Trophoblast cell (in vitro differentiated cells and primary cell): ENCODE data around the gene AP2A2.

ENCODE experiments used
- DNase-seq, 2 donors: peaks; one replicate each; pipeline ENCODE4 v3.0.0-alpha.2; 2016
- H2AFZ ChIP-seq: 2 replicates; pipeline ENCODE4 v1.6.1; 2013; ENCODE audit warnings: low read length, moderate library complexity, mild to moderate bottlenecking; ENCODE audit not compliant: insufficient read depth, poor library complexity
- H2AK5ac ChIP-seq: 2 replicates; pipeline ENCODE4 v1.6.1; 2013; ENCODE audit warnings: mild to moderate bottlenecking, low read length
- H2BK120ac ChIP-seq: 2 replicates; pipeline ENCODE4 v1.6.1; 2013; ENCODE audit warnings: low read length, mild to moderate bottlenecking, moderate library complexity; ENCODE audit not compliant: insufficient read depth, poor library complexity
- H2BK12ac ChIP-seq: 2 replicates; pipeline ENCODE4 v1.6.1; 2013; ENCODE audit warnings: mild to moderate bottlenecking, low read length, moderate library complexity
- H2BK5ac ChIP-seq: 2 replicates; pipeline ENCODE4 v1.6.1; 2013; ENCODE audit warnings: low read length, low read depth, moderate library complexity, mild to moderate bottlenecking; ENCODE audit not compliant: poor library complexity
- H3K14ac ChIP-seq: 2 replicates; pipeline ENCODE4 v1.6.1; 2013; ENCODE audit warnings: mild to moderate bottlenecking, low read length
- H3K18ac ChIP-seq: 2 replicates; pipeline ENCODE4 v1.6.1; 2013; ENCODE audit warnings: mild to moderate bottlenecking, low read length
- H3K23ac ChIP-seq: 2 replicates; pipeline ENCODE4 v1.6.1; 2013; ENCODE audit warnings: low read length
- H3K27ac ChIP-seq: 2 replicates; pipeline ENCODE4 v1.5.1; 2013; ENCODE audit warnings: low read depth, mild to moderate bottlenecking, inconsistent platforms, low read length, moderate library complexity
- H3K27me3 ChIP-seq: 2 replicates; pipeline ENCODE4 v1.6.1; 2013; ENCODE audit warnings: inconsistent platforms, mild to moderate bottlenecking, low read length, moderate library complexity; ENCODE audit not compliant: insufficient read depth
- H3K36me3 ChIP-seq, 2 experiments: 1 replicate in 1 of 2; 2 replicates in 1 of 2; pipeline ENCODE4 v1.6.1; 2013; ENCODE audit warnings: low read length in 2 of 2, mild to moderate bottlenecking in 2 of 2, moderate library complexity in 1 of 2; ENCODE audit not compliant: insufficient read depth in 2 of 2, control insufficient read depth in 1 of 2
- H3K4ac ChIP-seq: 2 replicates; pipeline ENCODE4 v1.6.1; 2013; ENCODE audit warnings: low read depth, mild to moderate bottlenecking, low read length, moderate library complexity
- H3K4me1 ChIP-seq, 2 experiments: 1 replicate in 1 of 2; 2 replicates in 1 of 2; pipeline ENCODE4 v1.6.1; 2013; ENCODE audit warnings: low read length in 2 of 2, mild to moderate bottlenecking in 2 of 2, moderate library complexity in 1 of 2; ENCODE audit not compliant: insufficient read depth in 2 of 2, control insufficient read depth in 1 of 2
- H3K4me2 ChIP-seq: 2 replicates; pipeline ENCODE4 v1.6.1; 2013; ENCODE audit warnings: inconsistent platforms, mild to moderate bottlenecking, low read length, moderate library complexity
- H3K4me3 ChIP-seq: 2 replicates; pipeline ENCODE4 v1.5.1; 2013; ENCODE audit warnings: mild to moderate bottlenecking, low read depth, low read length, inconsistent platforms
- H3K79me1 ChIP-seq: one replicate; pipeline ENCODE4 v1.6.1; 2013; ENCODE audit warnings: low read length
- H3K79me2 ChIP-seq: 2 replicates; pipeline ENCODE4 v1.6.1; 2013; ENCODE audit warnings: low read length, mild to moderate bottlenecking; ENCODE audit not compliant: control insufficient read depth, insufficient read depth, poor library complexity
- H3K9ac ChIP-seq: 2 replicates; pipeline ENCODE4 v1.6.1; 2013; ENCODE audit warnings: mild to moderate bottlenecking, low read length
- H3K9me3 ChIP-seq: 2 replicates; pipeline ENCODE4 v1.6.1; 2013; ENCODE audit warnings: low read depth, mild to moderate bottlenecking, control low read depth, inconsistent platforms, low read length; ENCODE audit not compliant: insufficient read depth
- H4K12ac ChIP-seq: 2 replicates; pipeline ENCODE4 v1.6.1; 2013; ENCODE audit warnings: low read depth, mild to moderate bottlenecking, low read length, moderate library complexity
- H4K8ac ChIP-seq: 2 replicates; pipeline ENCODE4 v1.6.1; 2013; ENCODE audit warnings: low read depth, mild to moderate bottlenecking, low read length, moderate library complexity
- H4K91ac ChIP-seq: one replicate; pipeline ENCODE4 v1.6.1; 2013; ENCODE audit warnings: low read depth, mild to moderate bottlenecking, low read length, moderate library complexity
- WGBS: extraction: QIAGEN DNeasy Blood & Tissue Kit; methylation state at CpG from one replicate; pipeline ENCODE4 v1.1.7; 2013; ENCODE audit warnings: missing lambda C conversion rate; ENCODE audit not compliant: insufficient read length, insufficient coverage; ENCODE audit errors: extremely low coverage; 5-methylcytosine and 5-hydroxymethylcytosine counted together

Gene AP2A2

DNA sequence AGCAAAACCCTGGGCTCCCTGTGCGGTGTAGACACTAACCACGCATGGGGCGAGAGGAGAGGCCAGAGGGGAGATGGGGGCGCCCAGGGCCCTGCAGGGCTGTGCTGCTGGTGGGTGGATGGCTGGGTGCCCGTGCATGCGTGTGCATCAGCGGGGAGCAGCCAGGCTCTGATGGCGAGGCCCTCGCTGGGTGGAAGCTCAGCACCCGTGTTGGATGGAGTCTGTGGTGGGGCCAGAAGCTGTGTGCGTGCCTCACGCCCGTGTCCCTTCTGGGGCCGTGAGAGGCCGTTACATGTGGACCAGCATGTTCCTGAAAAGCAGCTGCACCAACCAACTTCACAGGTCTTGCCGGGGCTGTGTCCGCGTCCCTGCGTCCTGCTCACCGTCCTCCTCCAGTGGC is 77.5 kb downstream of the AP2A2 start:
- Histone ChIP-seq H4K8ac (no peak overlapping the region), H2BK120ac (no peak overlapping the region), H3K4me2 (no peak overlapping the region), H3K27me3 (no peaks in the 10 kb centered on the region), H3K14ac (no peak overlapping the region), H4K91ac (no peak overlapping the region), H3K4me1 (no peaks in the 10 kb centered on the region), H3K23ac (no peak overlapping the region), H3K79me1 (no peaks in the 10 kb centered on the region), H2BK5ac (no peak overlapping the region), H3K4ac (no peak overlapping the region), H3K18ac (no peak overlapping the region), H2AFZ (no peak overlapping the region), H4K12ac (no peak overlapping the region), H2BK12ac (no peak overlapping the region), H3K27ac (no peak overlapping the region), H3K9ac (no peak overlapping the region), H3K36me3 (peaks cover 60 to 73% of the 10 kb centered on the region in 2 experiments), H3K4me3 (no peak overlapping the region), H2AK5ac (no peak overlapping the region), H3K9me3 (peaks cover 6% of the 10 kb centered on the region), H3K79me2 (no peaks in the 10 kb centered on the region)
- no peak for DNase-seq
- WGBS, result no CpG with 5 or more reads among the region's 20 CpGs

DNA sequence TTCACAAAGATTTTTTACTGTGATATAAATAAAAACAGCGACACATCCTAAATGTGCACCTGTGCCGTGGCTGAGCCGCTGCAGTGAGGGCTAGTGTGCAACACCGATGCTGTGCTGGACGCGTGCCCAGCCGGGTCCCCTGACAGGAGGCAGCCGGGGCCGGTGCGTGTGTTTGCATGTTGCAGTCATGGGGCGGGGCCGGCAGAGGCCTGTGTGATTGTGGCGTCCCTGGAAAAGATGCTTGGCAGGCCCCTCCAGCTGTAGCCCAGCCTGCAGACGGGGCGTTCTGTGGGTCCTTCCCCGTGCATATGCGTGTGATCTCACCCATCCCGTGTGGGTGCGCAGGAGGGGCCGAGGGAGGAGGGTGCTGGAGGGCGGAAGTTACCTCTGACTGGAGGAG is 80.3 kb downstream of the AP2A2 start:
- no peak overlapping the region for H3K4me3 ChIP-seq
- no peak overlapping the region for H2BK12ac ChIP-seq
- H3K18ac ChIP-seq, result no peak overlapping the region
- H2AFZ ChIP-seq, result no peak overlapping the region
- no peak overlapping the region for H4K12ac ChIP-seq
- H4K91ac ChIP-seq, result no peak overlapping the region
- H2BK120ac ChIP-seq, result no peak overlapping the region
- H3K14ac ChIP-seq, result no peak overlapping the region
- no peaks in the 10 kb centered on the region for H3K79me2 ChIP-seq
- peaks cover 73 to 85% of the 10 kb centered on the region in 2 experiments for H3K36me3 ChIP-seq
- no peaks in the 10 kb centered on the region for H3K27me3 ChIP-seq
- no peak for DNase-seq
- H3K4ac ChIP-seq, result no peak overlapping the region
- H3K9ac ChIP-seq, result no peak overlapping the region
- H4K8ac ChIP-seq, result no peak overlapping the region
- peaks cover 2% of the 10 kb centered on the region for H3K9me3 ChIP-seq
- H3K79me1 ChIP-seq, result no peaks in the 10 kb centered on the region
- no peak overlapping the region for H2AK5ac ChIP-seq
- no peak overlapping the region for H3K23ac ChIP-seq
- no peak overlapping the region for H3K27ac ChIP-seq
- no peak overlapping the region for H3K4me2 ChIP-seq
- no peaks in the 10 kb centered on the region for H3K4me1 ChIP-seq
- WGBS, result no CpG with 5 or more reads among the region's 21 CpGs
- no peak overlapping the region for H2BK5ac ChIP-seq

DNA sequence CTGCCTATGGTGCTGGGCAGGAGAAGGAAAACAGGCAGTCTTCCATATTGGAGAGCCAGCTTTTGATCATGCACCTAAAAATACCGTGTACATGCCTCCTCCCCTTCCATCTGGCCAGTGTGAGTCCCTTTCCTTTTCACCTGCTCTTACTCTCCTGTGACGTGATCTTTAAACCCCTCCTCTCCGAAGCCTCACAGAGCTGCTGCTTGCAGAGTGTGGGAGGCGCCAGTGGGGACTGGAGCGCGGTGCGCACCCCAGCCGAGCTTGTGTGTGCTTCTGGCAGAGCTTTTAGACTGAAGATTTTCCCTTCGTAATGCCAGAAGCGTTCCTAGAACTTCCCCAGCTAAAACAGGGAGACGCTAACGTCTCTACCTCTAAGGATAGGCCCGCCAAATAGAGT is 81.1 kb downstream of the AP2A2 start:
- no CpG with 5 or more reads among the region's 13 CpGs for WGBS

DNA sequence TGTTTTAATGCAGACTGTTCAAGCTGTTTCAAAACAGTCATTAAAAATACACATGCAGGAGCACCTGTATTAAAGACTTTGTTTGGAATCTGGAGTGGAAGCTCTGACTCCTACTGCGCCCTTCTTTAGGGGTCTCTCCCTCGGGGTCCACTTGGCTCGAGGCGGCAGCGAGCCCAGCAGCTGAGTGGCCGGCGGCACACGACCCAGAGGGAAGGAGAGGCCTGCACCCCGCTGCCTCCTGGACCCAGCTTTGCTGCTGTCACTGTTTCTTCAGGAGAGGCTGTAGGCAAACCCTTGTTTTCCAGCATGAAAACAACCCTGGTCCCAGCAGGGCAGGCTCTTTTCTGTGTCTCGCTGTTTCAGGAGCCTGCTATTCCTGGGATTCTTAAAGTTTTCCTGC is 81.6 kb downstream of the AP2A2 start:
- WGBS, result no CpG with 5 or more reads among the region's 10 CpGs

More for the DNA sequence above, 81.1 kb downstream of the AP2A2 start:
- Histone ChIP-seq H3K18ac (no peak overlapping the region), H2AFZ (no peak overlapping the region), H3K4me1 (no peaks in the 10 kb centered on the region), H3K79me2 (no peaks in the 10 kb centered on the region), H3K14ac (no peak overlapping the region), H3K23ac (no peak overlapping the region), H3K27ac (no peak overlapping the region), H3K79me1 (no peaks in the 10 kb centered on the region), H4K8ac (no peak overlapping the region), H3K9me3 (peaks cover 2% of the 10 kb centered on the region), H3K4ac (no peak overlapping the region), H2BK120ac (no peak overlapping the region), H2BK5ac (no peak overlapping the region), H3K9ac (no peak overlapping the region), H4K91ac (no peak overlapping the region), H3K4me3 (no peak overlapping the region), H3K27me3 (no peaks in the 10 kb centered on the region), H3K4me2 (no peak overlapping the region), H3K36me3 (peaks cover 75 to 85% of the 10 kb centered on the region in 2 experiments), H2BK12ac (no peak overlapping the region), H4K12ac (no peak overlapping the region), H2AK5ac (no peak overlapping the region)
- DNase-seq, result no peak

More for the DNA sequence above, 81.6 kb downstream of the AP2A2 start:
- Histone ChIP-seq H4K12ac (no peak overlapping the region), H3K4me3 (no peak overlapping the region), H3K79me1 (no peaks in the 10 kb centered on the region), H3K14ac (no peak overlapping the region), H2AFZ (no peak overlapping the region), H3K23ac (no peak overlapping the region), H3K27me3 (no peaks in the 10 kb centered on the region), H4K8ac (no peak overlapping the region), H3K9ac (no peak overlapping the region), H2AK5ac (no peak overlapping the region), H2BK120ac (no peak overlapping the region), H3K79me2 (no peaks in the 10 kb centered on the region), H3K4ac (no peak overlapping the region), H3K9me3 (peaks cover 3% of the 10 kb centered on the region), H2BK12ac (no peak overlapping the region), H3K4me2 (no peak overlapping the region), H3K18ac (no peak overlapping the region), H3K4me1 (no peaks in the 10 kb centered on the region), H3K27ac (no peak overlapping the region), H4K91ac (no peak overlapping the region), H3K36me3 (peaks cover 75 to 85% of the 10 kb centered on the region in 2 experiments), H2BK5ac (no peak overlapping the region)
- no peak for DNase-seq
